Neural cell (in vitro differentiated cells): ENCODE results near the gene YY1AP1.

Experiments
- EP300 ChIP-seq: fragments of 450-650 bp; conservative IDR thresholded peaks from 2 replicates; pipeline ENCODE4 v1.6.1; 2014; ENCODE audit warnings: antibody characterized with exemption, mild to moderate bottlenecking, moderate library complexity; ENCODE audit not compliant: poor library complexity, severe bottlenecking
- EZH2 ChIP-seq: fragments of 200-600, 300-800 bp; shearing (Covaris generic), sonication (generic); IDR thresholded peaks from 2 replicates; pipeline ENCODE4 v1.6.1; 2014; ENCODE audit warnings: antibody characterized with exemption, low read length, borderline replicate concordance, mild to moderate bottlenecking; ENCODE audit not compliant: insufficient read depth, poor library complexity, severe bottlenecking
- MXI1 ChIP-seq: fragments of 450-650 bp; conservative IDR thresholded peaks from 2 replicates; pipeline ENCODE4 v1.6.1; 2014; ENCODE audit warnings: antibody characterized with exemption, mild to moderate bottlenecking; ENCODE audit not compliant: poor library complexity, severe bottlenecking
- POLR2AphosphoS5 ChIP-seq: IDR thresholded peaks from 2 replicates; pipeline ENCODE4 v1.6.1; 2012
- RAD21 ChIP-seq: fragments of 450-650 bp; conservative IDR thresholded peaks from 2 replicates; pipeline ENCODE4 v1.6.1; 2014; ENCODE audit warnings: antibody characterized with exemption, mild to moderate bottlenecking, moderate library complexity
- REST ChIP-seq: IDR thresholded peaks from 2 replicates; pipeline ENCODE4 v1.6.1; 2012; ENCODE audit warnings: borderline replicate concordance
- SMC3 ChIP-seq: fragments of 450-650 bp; conservative IDR thresholded peaks from 2 replicates; pipeline ENCODE4 v1.6.1; 2014; ENCODE audit warnings: antibody characterized with exemption, mild to moderate bottlenecking, moderate library complexity; ENCODE audit not compliant: poor library complexity
- TAF1 ChIP-seq: IDR thresholded peaks from 2 replicates; pipeline ENCODE4 v1.6.1; 2012; ENCODE audit warnings: low read depth
- TF ChIP-seq, protein P1 (sequence below): fragments of 450-650 bp; IDR thresholded peaks from 2 replicates; pipeline ENCODE4 v1.5.1; 2014; ENCODE audit warnings: antibody characterized with exemption, mild to moderate bottlenecking, moderate library complexity; ENCODE audit not compliant: poor library complexity, severe bottlenecking

- TF ChIP-seq, protein P1, sequence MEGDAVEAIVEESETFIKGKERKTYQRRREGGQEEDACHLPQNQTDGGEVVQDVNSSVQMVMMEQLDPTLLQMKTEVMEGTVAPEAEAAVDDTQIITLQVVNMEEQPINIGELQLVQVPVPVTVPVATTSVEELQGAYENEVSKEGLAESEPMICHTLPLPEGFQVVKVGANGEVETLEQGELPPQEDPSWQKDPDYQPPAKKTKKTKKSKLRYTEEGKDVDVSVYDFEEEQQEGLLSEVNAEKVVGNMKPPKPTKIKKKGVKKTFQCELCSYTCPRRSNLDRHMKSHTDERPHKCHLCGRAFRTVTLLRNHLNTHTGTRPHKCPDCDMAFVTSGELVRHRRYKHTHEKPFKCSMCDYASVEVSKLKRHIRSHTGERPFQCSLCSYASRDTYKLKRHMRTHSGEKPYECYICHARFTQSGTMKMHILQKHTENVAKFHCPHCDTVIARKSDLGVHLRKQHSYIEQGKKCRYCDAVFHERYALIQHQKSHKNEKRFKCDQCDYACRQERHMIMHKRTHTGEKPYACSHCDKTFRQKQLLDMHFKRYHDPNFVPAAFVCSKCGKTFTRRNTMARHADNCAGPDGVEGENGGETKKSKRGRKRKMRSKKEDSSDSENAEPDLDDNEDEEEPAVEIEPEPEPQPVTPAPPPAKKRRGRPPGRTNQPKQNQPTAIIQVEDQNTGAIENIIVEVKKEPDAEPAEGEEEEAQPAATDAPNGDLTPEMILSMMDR = no peak
- TF ChIP-seq POLR2AphosphoS5 (peak; percentile 59), EZH2 (no peak), SMC3 (peak; percentile 23), TAF1 (no peak), EP300 (no peak), MXI1 (peak; percentile 97), RAD21 (peak; percentile 49), REST (no peak)
These were observed 78.9 kb downstream of the YY1AP1 start, which contains the start of gene MSTO1 for GRCh38 chr1:155609515-155610256.
